Measurements from ENCODE around the gene PGLYRP3. TPM values are rescaled to one million over a fixed set of nuclear protein-coding genes. Genes with fewer than 3 reads are reported as not detected.

Gene PGLYRP3
- total and polyA plus RNA-seq, 9 of the 15 experiments (the other 6 are each of a cell fraction or from before 2014, with no cell fraction given) = not detected

DNA sequence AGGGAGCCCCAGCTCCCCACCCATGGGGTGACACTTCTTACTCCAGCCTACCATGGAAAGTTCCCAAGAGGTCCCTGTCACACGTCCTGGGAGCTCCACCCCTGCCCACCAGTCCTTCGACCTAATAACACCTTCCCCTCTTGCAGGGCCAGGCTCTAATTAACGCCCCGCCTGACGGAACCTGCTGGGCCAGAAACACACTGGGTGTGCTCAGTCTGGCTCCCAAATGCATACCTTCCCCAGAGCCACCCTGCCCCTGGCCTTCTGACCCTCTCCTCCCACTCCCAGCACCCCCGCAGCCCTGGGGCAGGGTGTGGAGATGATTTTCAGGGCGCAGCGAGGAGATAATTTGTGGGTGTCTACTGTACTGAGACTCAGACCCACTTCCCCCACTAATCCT lies 20.6 kb downstream of the PGLYRP3 start:
- no TSS peak for BruUV-seq (replicated peaks)
- H3K4me2 ChIP-seq (ENCODE audit: insufficient read depth, low read length) = no peak overlapping the region
- POLR2A ChIA-PET = no interaction called here

More for the DNA sequence above, 20.6 kb downstream of the PGLYRP3 start:
- Histone ChIP-seq H3K27me3 (ENCODE audit: control insufficient read depth in 2 of 2, insufficient read depth in 2 of 2, low read length in 2 of 2) (peaks cover 6 to 38% of the 10 kb centered on the region in 2 experiments; a peak in 4 of 5 replicates), H3K9ac (ENCODE audit: insufficient read depth in 1 of 2, low read depth in 2 of 2, low read length in 2 of 2) (no peak overlapping the region), H3K4me1 (replicated peaks in 1 of 2; ENCODE audit: control insufficient read depth in 2 of 2, insufficient read depth in 2 of 2, low read length in 2 of 2) (peaks cover 0 to 12% of the 10 kb centered on the region in 2 experiments; a peak in 2 of 5 replicates), H3K27ac (ENCODE audit: extremely low read depth, low read depth, low read length) (no peak overlapping the region), H3K9me3 (replicated peaks; ENCODE audit: control insufficient read depth, insufficient read depth, low read depth, low read length) (no peaks in the 10 kb centered on the region), H3K79me2 (ENCODE audit: control insufficient read depth, insufficient read depth, low read length) (no peaks in the 10 kb centered on the region), H4K20me1 (replicated peaks; ENCODE audit: control insufficient read depth, insufficient read depth, low read length) (no peaks in the 10 kb centered on the region), H2AFZ (ENCODE audit: low read depth, low read length) (peak overlapping the region; percentile 65; the same call in 1 of the 2 replicates), H3K36me3 (ENCODE audit: control insufficient read depth, insufficient read depth, low read length) (no peaks in the 10 kb centered on the region), H3K9me1 (ENCODE audit: control insufficient read depth, insufficient read depth, low read length) (no peaks in the 10 kb centered on the region), H3K4me3 (no peak overlapping the region)
- in situ Hi-C loops (cut with MboI) (no loop called here), intact Hi-C loops (cut with micrococcal nuclease) (no loop called here)
- no peak for DNase-seq (ENCODE audit: extremely low read depth in 1 of 4, low spot score in 3 of 4)
- TF ChIP-seq, protein P1, sequence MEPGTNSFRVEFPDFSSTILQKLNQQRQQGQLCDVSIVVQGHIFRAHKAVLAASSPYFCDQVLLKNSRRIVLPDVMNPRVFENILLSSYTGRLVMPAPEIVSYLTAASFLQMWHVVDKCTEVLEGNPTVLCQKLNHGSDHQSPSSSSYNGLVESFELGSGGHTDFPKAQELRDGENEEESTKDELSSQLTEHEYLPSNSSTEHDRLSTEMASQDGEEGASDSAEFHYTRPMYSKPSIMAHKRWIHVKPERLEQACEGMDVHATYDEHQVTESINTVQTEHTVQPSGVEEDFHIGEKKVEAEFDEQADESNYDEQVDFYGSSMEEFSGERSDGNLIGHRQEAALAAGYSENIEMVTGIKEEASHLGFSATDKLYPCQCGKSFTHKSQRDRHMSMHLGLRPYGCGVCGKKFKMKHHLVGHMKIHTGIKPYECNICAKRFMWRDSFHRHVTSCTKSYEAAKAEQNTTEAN (CRISPR knock-in tag; IDR thresholded peaks at IDR 0.05) = no peak
- TF ChIP-seq ZNF551 (CRISPR knock-in tag; IDR thresholded peaks at IDR 0.05) = no peak
- no peak for TF ChIP-seq RFX1 (IDR thresholded peaks at IDR 0.05)
- no peak for TF ChIP-seq AFF4 (CRISPR knock-in tag; IDR thresholded peaks at IDR 0.05)
- no peak for ATAC-seq
- FAIRE-seq = no peak
- CTCF ChIA-PET (ENCODE audit: low intra/inter-chr PET ratio) = no interaction called here
- WGBS (ENCODE audit: insufficient coverage, low coverage, missing lambda C conversion rate) = 7% methylated on average over 8 of the region's 8 CpGs

Measured in K562 (cell line).